GM12892 (cell line): ENCODE results near the gene IGFBP7.

ENCODE experiments used
- POLR2A ChIP-seq: IDR thresholded peaks from 2 replicates; pipeline ENCODE4 v1.6.1; 2011; ENCODE audit warnings: low read depth, low read length, control low read depth
- POLR2AphosphoS5 ChIP-seq: IDR thresholded peaks from 2 replicates; pipeline ENCODE4 v1.6.1; 2011; ENCODE audit warnings: low read depth, low read length, control low read depth
- TAF1 ChIP-seq: IDR thresholded peaks from 2 replicates; pipeline ENCODE4 v1.6.1; 2011; ENCODE audit warnings: low read depth, mild to moderate bottlenecking, control low read depth, low read length, borderline replicate concordance

DNA sequence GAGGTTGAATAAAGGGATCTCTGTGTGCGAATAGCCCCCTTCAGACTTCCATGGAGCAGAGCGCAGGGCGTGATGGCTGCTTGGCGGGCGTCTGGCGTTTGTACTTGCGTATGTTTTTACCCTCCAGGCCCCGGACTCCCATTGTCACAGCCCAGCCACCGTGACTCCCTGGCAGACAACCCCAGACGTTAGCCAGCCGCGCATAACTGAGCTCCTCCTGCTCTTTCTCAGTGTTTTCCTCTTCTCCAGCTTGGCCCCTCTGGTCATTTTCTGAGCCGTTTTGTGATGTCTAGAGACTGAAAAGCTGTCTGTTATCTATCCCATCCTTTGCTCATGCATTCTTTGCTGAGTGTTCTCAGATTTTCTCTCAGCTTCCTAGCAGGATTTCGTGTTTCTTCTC is 54.3 kb downstream of the IGFBP7 start:
- TF ChIP-seq POLR2A, result no peak
- TF ChIP-seq TAF1, result no peak
- TF ChIP-seq POLR2AphosphoS5, result no peak
